IMR-90 (cell line): ENCODE data around the gene KCNMA1.

Experiments
- SMC3 ChIP-seq: fragments of 150-350 bp; IDR thresholded peaks from 2 replicates; pipeline ENCODE4 v1.6.1; 2016; ENCODE audit warnings: low read depth, mild to moderate bottlenecking, antibody characterized with exemption, low read length, moderate library complexity
- TF ChIP-seq, protein P1 (sequence below): conservative IDR thresholded peaks from 2 replicates; pipeline ENCODE4 v1.5.1; 2012; ENCODE audit warnings: mild to moderate bottlenecking, low read depth, low read length, improper control_type of control experiment

DNA sequence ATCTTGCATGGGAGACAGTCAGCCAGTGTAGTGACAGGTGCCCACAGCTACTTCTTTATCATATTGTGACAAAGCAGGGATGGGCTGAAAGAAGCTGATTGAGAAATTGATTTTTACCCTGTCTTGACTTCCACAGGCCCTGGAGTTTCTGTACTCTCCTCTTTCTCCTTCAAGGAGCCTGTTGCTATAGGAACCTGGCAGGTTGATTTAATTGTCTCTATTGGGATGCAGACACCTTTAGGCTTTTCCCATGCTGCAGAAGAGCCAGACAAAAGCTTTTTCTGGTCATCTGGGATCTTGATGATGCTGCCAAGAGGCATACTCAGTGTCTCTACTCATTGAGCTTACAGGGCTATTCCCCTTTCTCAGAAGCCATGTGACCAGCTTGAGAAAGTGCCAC lies 754.8 kb downstream of the KCNMA1 start:
- TF ChIP-seq, protein P1, sequence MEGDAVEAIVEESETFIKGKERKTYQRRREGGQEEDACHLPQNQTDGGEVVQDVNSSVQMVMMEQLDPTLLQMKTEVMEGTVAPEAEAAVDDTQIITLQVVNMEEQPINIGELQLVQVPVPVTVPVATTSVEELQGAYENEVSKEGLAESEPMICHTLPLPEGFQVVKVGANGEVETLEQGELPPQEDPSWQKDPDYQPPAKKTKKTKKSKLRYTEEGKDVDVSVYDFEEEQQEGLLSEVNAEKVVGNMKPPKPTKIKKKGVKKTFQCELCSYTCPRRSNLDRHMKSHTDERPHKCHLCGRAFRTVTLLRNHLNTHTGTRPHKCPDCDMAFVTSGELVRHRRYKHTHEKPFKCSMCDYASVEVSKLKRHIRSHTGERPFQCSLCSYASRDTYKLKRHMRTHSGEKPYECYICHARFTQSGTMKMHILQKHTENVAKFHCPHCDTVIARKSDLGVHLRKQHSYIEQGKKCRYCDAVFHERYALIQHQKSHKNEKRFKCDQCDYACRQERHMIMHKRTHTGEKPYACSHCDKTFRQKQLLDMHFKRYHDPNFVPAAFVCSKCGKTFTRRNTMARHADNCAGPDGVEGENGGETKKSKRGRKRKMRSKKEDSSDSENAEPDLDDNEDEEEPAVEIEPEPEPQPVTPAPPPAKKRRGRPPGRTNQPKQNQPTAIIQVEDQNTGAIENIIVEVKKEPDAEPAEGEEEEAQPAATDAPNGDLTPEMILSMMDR = no peak
- no peak for TF ChIP-seq SMC3
